SH-SY5Y (cell line): Measurements from ENCODE around the gene ESCO1.

ENCODE experiments used
- GATA2 ChIP-seq: IDR thresholded peaks from 2 replicates; pipeline ENCODE4 v1.6.1; 2011; ENCODE audit warnings: mild to moderate bottlenecking, low read depth, low read length
- GATA3 ChIP-seq: IDR thresholded peaks from 2 replicates; pipeline ENCODE4 v1.6.1; 2011; ENCODE audit warnings: low read depth, mild to moderate bottlenecking, low read length, moderate library complexity

GRCh38 chr18:21575656-21576055, 24.8 kb downstream of the ESCO1 start:
- TF ChIP-seq GATA2 (no peak), GATA3 (no peak)
